Measurements from ENCODE around the gene DHX35.

The DHX35 gene

GRCh38 chr20:39019027-39019426 is 56.9 kb downstream of the DHX35 start:
- no peak for DNase-seq (ENCODE audit: low read depth in 1 of 2, low spot score in 1 of 2)

GRCh38 chr20:39019805-39020325 is 57.7 kb downstream of the DHX35 start:
- no peak for DNase-seq (ENCODE audit: low read depth in 1 of 2, low spot score in 1 of 2)

GRCh38 chr20:39021748-39022147 is 59.6 kb downstream of the DHX35 start:
- no peak for DNase-seq (ENCODE audit: low read depth in 1 of 2, low spot score in 1 of 2)

- no peak for DNase-seq (ENCODE audit: low read depth in 1 of 2, low spot score in 1 of 2)
Measured at GRCh38 chr20:39025883-39026282, 63.7 kb downstream of the DHX35 start.

GRCh38 chr20:39029364-39029763 is 67.2 kb downstream of the DHX35 start:
- no peak for DNase-seq (ENCODE audit: low read depth in 1 of 2, low spot score in 1 of 2)

- no peak for DNase-seq (ENCODE audit: low read depth in 1 of 2, low spot score in 1 of 2)
Measured at GRCh38 chr20:39032997-39033396, 70.9 kb downstream of the DHX35 start.

- no peak for DNase-seq (ENCODE audit: low read depth in 1 of 2, low spot score in 1 of 2)
Measured at GRCh38 chr20:39036011-39036410, 73.9 kb downstream of the DHX35 start.

GRCh38 chr20:39036851-39037250 is 74.7 kb downstream of the DHX35 start:
- no peak for DNase-seq (ENCODE audit: low read depth in 1 of 2, low spot score in 1 of 2)

- DNase-seq (ENCODE audit: low read depth in 1 of 2, low spot score in 1 of 2), result no peak
Measured at GRCh38 chr20:39038047-39038446, 75.9 kb downstream of the DHX35 start.

- no peak for DNase-seq (ENCODE audit: low read depth in 1 of 2, low spot score in 1 of 2)
Measured at GRCh38 chr20:39038495-39038894, 76.4 kb downstream of the DHX35 start.

- no peak for DNase-seq (ENCODE audit: low read depth in 1 of 2, low spot score in 1 of 2)
Measured at GRCh38 chr20:39039261-39039660, 77.1 kb downstream of the DHX35 start.

- no peak for DNase-seq (ENCODE audit: low read depth in 1 of 2, low spot score in 1 of 2)
Measured at GRCh38 chr20:39040116-39040515, 78.0 kb downstream of the DHX35 start.

- DNase-seq (ENCODE audit: low read depth in 1 of 2, low spot score in 1 of 2), result no peak
Measured at GRCh38 chr20:39041067-39041466, 78.9 kb downstream of the DHX35 start.

- DNase-seq (ENCODE audit: low read depth in 1 of 2, low spot score in 1 of 2), result no peak
Measured at GRCh38 chr20:39042279-39043150, 80.4 kb downstream of the DHX35 start.

GRCh38 chr20:39044501-39044900 is 82.4 kb downstream of the DHX35 start:
- DNase-seq (ENCODE audit: low read depth in 1 of 2, low spot score in 1 of 2), result no peak

- no peak for DNase-seq (ENCODE audit: low read depth in 1 of 2, low spot score in 1 of 2)
Measured at GRCh38 chr20:39045676-39046075, 83.5 kb downstream of the DHX35 start.

GRCh38 chr20:39047417-39047985 is 85.4 kb downstream of the DHX35 start:
- no peak for DNase-seq (ENCODE audit: low read depth in 1 of 2, low spot score in 1 of 2)

- DNase-seq (ENCODE audit: low read depth in 1 of 2, low spot score in 1 of 2), result peak; percentile 40 to 55
Measured at GRCh38 chr20:39048000-39048696, 86.0 kb downstream of the DHX35 start.

- DNase-seq (ENCODE audit: low read depth in 1 of 2, low spot score in 1 of 2), result no peak
Measured at GRCh38 chr20:39049148-39049547, 87.0 kb downstream of the DHX35 start.

- peak; percentile 69 to 73 for DNase-seq (ENCODE audit: low read depth in 1 of 2, low spot score in 1 of 2)
Measured at GRCh38 chr20:39049684-39050554, 87.8 kb downstream of the DHX35 start.

- DNase-seq (ENCODE audit: low read depth in 1 of 2, low spot score in 1 of 2), result no peak
Measured at GRCh38 chr20:39050555-39050902, 88.4 kb downstream of the DHX35 start.
